LNCAP (cell line): ENCODE measurements around the gene COL4A3.

ENCODE experiments used
- TF ChIP-seq, protein P1 (sequence below): fragments of 450-650 bp; IDR thresholded peaks from 2 replicates; pipeline ENCODE4 v1.5.1; 2017; ENCODE audit warnings: mild to moderate bottlenecking

COL4A3 gene

DNA sequence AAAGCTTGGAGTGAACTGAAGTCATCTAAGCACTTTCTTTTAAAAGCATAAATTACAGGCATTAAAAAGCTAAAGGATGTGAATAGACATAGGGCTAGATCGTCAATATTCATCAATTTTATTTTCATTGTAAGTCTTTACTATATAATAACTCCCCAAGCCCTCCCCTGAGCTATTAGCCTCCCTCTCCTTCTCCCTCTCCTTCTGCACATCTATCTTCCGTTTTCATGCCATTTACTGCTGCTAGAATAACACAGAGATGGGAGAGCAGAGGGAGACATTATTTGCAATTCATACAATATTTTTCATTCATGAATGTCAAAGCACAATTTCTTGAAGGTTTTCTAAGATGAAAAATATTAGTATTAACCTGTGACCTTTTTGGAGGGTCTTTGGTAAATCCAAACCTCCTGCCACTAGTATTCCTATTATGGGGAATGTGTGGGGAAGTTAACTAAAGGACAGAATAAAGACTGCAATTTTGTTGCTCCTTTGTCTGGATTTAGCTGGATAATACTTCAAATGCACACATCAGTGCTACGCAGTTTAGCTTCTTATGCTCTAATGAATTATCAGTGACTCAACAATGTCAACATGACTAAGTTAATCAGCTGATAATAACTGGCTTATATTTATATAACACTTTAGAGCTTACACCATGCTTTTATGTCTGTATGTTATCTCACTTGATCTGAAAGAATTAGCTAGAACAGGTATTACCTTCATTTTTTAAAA lies 132.4 kb downstream of the COL4A3 start:
- TF ChIP-seq, protein P1, sequence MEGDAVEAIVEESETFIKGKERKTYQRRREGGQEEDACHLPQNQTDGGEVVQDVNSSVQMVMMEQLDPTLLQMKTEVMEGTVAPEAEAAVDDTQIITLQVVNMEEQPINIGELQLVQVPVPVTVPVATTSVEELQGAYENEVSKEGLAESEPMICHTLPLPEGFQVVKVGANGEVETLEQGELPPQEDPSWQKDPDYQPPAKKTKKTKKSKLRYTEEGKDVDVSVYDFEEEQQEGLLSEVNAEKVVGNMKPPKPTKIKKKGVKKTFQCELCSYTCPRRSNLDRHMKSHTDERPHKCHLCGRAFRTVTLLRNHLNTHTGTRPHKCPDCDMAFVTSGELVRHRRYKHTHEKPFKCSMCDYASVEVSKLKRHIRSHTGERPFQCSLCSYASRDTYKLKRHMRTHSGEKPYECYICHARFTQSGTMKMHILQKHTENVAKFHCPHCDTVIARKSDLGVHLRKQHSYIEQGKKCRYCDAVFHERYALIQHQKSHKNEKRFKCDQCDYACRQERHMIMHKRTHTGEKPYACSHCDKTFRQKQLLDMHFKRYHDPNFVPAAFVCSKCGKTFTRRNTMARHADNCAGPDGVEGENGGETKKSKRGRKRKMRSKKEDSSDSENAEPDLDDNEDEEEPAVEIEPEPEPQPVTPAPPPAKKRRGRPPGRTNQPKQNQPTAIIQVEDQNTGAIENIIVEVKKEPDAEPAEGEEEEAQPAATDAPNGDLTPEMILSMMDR: no peak

DNA sequence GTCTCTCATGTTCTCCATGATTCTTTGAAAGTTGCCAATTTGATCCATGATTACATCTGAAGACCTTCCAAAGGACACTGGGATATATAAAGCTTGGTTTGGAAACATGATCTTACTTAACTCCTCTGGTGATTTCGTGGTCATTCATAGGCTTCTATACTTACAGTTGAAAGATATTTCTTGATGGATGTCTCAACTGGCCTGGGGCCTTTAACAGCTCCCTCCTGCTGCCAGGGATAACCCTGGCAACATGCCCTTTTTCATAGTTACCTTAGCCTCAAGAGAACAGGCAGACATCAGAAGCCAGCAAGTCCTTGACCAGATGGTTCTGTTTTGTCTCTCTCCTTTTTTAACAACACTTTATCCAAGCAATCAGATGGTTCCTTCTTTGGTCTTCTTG lies 137.1 kb downstream of the COL4A3 start:
- TF ChIP-seq, protein P1: no peak

DNA sequence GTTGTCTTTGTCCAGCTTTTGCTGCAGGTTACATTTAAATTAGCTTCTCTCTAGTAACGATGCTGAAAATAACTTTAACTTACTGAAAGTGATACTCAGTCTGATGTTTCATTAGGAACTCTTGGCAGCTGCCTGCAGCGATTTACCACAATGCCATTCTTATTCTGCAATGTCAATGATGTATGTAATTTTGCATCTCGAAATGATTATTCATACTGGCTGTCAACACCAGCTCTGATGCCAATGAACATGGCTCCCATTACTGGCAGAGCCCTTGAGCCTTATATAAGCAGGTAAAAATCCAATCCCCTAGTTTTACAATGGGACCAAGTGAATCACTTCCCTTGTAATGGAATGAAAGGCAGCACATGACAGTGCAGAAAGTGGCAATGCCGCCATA lies 144.4 kb downstream of the COL4A3 start:
- TF ChIP-seq, protein P1: no peak

DNA sequence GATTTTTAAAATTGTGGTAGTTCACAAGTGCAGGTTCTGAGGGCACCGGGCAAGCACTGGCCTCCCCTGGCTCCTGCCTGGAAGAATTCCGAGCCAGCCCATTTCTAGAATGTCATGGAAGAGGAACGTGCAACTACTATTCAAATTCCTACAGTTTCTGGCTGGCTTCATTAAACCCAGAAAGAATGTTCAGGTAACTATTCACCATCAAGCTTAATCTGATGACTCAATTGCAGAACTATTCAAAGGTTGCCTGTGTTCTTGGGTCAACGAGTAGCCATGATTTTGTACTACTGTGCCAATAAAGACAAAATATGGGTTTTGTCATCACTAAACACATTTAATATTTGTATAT lies 146.3 kb downstream of the COL4A3 start:
- TF ChIP-seq, protein P1: no peak

DNA sequence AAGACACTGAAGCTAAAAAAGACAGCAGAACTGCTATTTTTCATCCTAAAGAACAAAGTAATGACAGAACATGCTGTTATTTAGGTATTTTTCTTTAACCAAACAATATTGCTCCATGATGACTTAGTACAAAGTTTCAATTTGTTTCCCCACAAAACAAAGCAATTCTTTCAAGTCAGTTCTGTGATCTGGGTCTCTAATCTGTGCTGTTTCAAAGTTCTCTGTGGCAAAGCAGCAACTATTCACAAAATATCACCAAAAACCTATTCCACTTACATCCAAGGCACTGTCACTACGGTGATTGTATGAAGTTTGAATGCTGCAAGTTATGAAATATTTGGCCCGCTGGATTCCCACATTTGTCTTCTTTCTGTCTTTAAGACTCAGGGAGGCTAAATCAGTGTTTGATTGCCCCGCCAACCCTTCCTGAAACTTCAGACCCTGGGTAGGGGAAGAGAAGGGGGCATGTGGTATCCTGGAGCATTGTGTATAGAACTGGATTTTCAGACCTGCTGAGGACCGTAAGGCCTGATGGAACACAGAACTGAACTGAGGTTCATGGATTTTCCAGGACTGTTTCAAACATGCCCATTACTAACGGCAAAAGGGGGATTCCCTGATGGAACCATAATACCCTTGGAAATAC lies 147.6 kb downstream of the COL4A3 start:
- TF ChIP-seq, protein P1: no peak

DNA sequence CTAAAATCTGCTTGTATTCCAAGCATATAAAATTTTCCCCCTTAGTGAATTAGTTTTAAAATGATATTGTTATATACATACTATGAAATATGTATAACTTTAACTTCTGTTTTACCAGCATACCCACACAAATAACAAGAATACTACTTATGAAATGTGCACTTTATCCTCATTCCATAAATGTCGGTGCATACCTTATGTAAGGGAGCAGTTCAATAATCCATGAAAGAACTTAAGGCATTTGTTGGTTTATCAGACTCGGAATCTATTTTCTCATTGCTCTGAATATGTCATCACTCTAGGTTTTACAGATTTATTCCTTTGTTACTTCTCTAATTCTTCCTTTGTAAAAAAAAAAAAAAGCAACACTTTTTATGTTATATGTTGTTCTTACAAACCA lies 148.2 kb downstream of the COL4A3 start:
- TF ChIP-seq, protein P1: no peak

DNA sequence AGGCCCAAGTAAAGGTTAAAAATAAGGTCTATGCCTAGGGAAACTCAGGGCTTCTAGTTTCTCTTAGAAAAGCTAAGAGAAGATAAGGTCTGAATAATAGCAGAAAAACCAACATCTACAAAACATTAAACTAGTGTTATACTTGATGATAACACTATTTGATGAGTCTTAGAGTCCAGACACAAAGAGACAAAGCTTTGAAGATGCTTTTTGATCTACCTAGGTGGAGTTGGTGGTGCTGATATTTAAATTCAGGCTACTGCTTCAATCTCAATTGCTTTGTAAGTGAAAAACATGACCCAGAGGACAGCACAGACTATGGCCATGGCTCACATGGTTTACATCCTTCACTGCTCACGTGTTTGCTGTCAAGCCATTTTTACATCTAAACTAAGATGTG lies 148.9 kb downstream of the COL4A3 start:
- TF ChIP-seq, protein P1: no peak
